Brain pericyte (primary cell): ENCODE measurements around the gene AGO1.
"Not testable (repeated sequence)": the region's sequence is repeated elsewhere in the genome, so short reads cannot be mapped to it uniquely, and the experiment has no call there.

Source experiments
- DNase-seq: peaks from one replicate; pipeline ENCODE4 v3.0.0-alpha.2; 2012; ENCODE audit warnings: low read depth, low spot score

The AGO1 gene

GRCh38 chr1:35869245-35869950, 13.6 kb upstream of the AGO1 start:
- not testable (repeated sequence) for DNase-seq

GRCh38 chr1:35870651-35871309, 12.2 kb upstream of the AGO1 start:
- no peak for DNase-seq

DNA sequence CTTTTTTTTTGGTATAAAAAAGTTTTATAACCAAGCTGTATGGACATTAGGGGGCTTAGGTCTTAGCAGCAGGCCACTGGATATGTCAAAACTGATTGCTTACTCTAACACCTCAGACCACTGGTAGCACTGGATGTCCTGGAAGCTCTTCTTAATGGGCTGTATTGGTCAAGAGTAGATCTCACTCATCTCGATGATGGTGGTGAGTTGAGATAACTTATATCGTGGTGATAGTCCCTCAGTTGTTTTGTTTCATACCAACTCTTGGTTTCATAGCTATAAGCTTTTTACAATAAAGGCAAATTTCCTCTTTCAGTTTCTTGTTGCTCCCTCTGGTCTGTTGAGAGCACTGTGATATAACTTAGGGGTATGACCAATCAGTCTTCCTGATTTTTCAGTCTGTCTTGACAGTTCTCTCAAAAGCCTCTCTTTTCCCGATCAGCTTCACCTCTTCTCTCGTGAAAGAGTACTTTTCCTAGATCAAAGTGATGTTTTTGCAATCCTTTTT, 9.7 kb upstream of the AGO1 start:
- DNase-seq, result no peak

DNA sequence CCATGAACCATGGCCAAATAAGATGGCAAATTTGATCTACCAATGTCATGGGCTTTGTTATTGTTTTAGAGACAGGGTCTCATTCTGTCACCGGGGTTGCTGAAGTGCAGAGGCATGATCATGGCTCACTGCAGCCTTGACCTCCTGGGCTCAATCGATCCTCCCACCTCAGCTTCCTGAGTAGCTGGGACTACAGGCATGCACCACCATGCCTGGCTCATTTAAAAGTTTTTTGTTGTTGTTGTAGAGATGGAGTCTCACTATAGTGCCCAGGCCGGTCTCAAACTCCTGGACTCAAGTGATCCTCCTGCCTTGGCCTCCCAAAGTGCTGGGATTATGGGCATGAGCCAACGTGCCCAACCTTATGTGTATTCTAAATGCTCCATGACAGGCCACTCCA, 8.9 kb upstream of the AGO1 start:
- DNase-seq, result not testable (repeated sequence)

- no peak for DNase-seq
Observed at GRCh38 chr1:35876988-35877387, 6.0 kb upstream of the AGO1 start.

DNA sequence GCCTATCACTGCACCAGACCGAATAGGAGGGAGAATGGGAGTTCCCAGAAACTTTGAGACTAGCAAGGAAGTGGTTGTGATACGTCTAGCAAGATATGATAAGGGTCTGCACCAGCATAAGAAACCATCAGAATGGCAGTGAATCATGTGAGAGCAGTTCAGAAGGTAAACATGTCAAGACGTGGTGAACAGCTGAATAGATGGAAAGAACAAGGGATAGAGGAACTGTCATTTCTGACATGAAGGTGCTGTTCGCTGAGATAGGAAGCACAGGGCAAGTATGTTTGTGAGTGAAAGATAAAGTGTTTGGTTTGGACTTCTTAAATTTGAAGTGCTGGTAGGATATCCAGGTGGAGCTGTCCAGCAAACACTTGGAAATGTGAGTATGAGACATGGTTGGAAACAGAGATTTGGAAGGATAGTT, 1.1 kb upstream of the AGO1 start:
- no peak for DNase-seq

DNA sequence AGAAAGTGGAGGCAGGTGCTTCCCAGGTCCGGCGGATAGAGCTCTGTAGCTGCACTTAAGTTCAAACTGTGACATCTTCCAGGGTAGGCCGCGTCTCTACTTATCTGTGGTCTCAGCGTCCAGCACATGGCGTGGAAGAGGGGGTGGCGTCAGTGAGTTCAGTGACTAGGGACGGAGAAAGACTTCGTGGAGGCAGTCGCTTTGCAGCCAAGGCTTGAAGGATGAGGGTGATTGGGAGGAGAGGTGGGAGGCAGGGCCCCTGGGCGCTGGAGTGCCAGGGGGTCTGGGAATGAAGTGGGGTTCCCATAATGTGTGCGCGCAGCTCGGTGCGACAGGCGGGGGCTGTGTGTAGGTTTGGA, 444 bp upstream of the AGO1 start:
- no peak for DNase-seq

- DNase-seq, result no peak
Observed at GRCh38 chr1:35883635-35884101, 659 bp downstream of the AGO1 start.

DNA sequence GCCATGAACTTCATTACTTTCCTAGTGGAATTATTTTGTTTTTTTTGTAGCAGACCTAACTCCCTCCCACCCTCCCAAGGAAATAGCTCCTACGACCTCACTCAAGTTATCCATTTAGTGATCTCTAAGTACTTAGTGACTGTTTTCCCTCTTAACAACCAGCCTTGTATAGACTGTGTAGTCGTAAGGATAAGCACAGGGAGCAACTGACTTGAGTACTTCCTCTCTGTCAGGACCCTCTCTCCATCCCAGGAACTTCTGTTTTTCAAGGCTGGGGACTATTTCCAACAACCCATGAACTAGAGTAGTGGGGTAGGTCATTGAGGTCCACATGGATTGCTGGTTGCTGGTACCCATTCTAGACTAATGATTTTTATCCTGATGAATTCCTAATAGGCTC, 1.9 kb downstream of the AGO1 start:
- DNase-seq, result no peak

GRCh38 chr1:35885961-35886558, 3.1 kb downstream of the AGO1 start:
- no peak for DNase-seq

- DNase-seq, result no peak
Observed at GRCh38 chr1:35886577-35887431, 3.8 kb downstream of the AGO1 start.

- no peak for DNase-seq
Observed at GRCh38 chr1:35887508-35887907, 4.5 kb downstream of the AGO1 start.

DNA sequence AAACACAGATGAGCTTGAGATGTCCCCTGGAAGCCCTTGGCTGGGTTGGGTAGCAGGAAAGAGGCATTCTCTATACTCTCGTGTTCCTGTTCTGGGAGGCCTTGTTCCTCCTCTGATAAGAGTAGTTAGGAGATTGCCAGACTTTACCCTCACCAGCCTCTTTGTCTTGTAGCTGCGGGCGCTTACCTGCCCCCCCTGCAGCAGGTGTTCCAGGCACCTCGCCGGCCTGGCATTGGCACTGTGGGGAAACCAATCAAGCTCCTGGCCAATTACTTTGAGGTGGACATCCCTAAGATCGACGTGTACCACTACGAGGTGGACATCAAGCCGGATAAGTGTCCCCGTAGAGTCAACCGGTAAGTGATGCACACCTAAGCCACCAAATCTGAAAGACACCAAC, 5.2 kb downstream of the AGO1 start:
- DNase-seq, result no peak

DNA sequence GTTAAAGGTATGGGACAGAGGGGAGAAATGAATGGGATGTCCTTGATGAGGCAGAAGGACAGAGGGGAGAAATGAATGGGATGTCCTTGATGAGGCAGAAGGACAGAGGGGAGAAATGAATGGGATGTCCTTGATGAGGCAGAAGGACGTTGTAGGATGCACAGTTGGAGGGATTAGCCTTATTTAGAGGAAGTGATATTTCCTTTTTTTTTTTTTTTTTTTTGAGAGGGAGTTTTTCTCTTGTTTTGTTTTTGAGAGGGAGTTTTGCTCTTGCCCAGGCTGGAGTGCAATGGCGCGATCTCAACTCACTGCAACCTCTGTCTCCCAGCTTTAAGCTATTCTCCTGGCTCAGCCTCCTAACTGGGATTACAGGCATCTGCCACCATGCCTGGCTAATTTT, 6.0 kb downstream of the AGO1 start:
- DNase-seq, result not testable (repeated sequence)

DNA sequence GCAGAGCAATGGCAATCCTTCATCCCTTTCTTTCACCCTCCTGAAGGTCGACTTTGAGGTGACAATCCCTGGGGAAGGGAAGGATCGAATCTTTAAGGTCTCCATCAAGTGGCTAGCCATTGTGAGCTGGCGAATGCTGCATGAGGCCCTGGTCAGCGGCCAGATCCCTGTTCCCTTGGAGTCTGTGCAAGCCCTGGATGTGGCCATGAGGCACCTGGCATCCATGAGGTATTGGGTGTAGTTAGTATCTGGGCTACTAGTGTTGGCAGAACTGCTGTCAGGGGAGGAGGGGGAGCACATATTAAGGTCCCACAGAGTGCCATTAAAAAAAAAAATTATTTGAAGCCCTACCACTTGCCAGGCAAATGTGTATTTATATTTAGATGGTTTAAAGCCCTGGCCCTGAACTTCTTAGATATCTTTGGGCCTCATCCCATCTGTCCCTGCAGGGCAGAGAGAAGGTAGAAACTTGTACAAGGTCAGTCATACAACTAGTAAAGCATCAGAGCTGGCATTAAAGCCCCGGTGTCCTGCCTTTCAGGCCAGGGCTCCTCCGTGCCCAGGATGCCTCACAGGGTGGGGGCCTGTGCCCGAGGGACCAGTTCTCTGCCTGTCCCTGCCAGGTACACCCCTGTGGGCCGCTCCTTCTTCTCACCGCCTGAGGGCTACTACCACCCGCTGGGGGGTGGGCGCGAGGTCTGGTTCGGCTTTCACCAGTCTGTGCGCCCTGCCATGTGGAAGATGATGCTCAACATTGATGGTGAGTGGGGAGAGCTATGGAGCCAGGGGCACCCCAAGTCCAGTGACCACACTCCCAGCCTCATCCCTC, 10.3 kb downstream of the AGO1 start:
- DNase-seq, result no peak

GRCh38 chr1:35894183-35894582, 11.2 kb downstream of the AGO1 start:
- DNase-seq, result no peak

GRCh38 chr1:35894656-35895055, 11.6 kb downstream of the AGO1 start:
- DNase-seq, result no peak

GRCh38 chr1:35899941-35900340, 16.9 kb downstream of the AGO1 start:
- DNase-seq, result no peak

DNA sequence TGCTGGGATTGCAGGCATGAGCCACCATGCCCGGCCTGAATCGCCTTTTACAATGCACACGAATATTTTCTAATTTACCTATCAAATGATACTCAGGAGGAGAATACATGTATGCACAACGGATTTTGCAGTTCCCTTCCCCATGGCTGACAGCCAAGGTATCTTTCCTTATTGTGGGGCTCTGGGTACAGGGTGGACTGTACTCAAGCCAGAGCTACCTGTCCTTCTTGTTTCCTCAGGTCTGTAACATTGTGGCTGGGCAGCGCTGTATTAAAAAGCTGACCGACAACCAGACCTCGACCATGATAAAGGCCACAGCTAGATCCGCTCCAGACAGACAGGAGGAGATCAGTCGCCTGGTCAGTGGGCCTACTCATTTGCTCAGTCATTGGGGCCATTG, 18.2 kb downstream of the AGO1 start:
- no peak for DNase-seq

DNA sequence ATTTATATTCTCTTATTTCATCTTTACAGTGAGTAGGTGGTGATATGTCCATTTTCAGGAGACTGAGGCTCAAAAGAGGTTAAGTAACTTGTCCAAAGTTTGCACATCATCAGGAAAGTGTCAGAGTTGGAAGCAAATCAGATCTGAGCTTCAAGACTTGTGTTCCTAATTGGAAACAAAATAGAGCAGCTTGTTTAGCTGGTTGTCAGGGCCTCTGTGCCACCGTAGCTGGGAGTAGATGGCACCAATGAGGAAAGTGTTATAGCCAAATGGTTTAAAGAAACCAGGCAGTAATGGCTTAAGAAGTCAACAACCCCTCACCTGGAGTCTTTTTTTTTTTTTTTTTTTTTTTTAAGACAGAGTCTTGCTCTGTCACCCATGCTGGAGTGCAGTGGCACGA, 19.7 kb downstream of the AGO1 start:
- DNase-seq, result no peak

DNA sequence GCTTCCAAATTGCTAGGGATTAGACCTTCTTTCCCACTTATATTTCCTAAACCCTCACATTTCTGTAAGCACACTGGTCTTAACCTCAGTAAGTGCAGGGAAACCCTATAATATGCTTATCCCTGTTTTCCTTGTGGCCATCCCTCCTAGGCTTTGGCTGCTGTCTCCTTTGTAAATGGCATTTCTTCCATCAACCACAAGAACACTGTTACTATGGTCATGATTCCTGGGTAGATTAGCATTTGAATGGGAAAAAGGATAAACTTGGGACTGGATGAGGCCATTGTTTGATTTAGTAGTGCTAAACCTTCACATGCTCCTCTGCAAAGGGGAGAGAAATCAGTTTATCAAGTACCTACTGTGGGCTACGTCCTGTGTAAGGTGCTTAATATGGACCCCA, 31.7 kb downstream of the AGO1 start:
- no peak for DNase-seq
